HG03571 (cell line): ENCODE measurements around the gene KLRD1.
"Not testable (repeated sequence)": the region's sequence is repeated elsewhere in the genome, so short reads cannot be mapped to it uniquely, and the experiment has no call there.

Experiments
- ATAC-seq: cut with Tn5 transposase; IDR thresholded peaks from one replicate; pipeline ENCODE4 v1.9.1; 2021; ENCODE audit not compliant: unreplicated experiment

The KLRD1 gene

GRCh38 chr12:10307630-10308029 is at the start of gene KLRD1:
TSS of gene KLRD1 (plus strand) at chr12:10307870. CDS start at chr12:10308078, 208 bp downstream.
- ATAC-seq = no peak

GRCh38 chr12:10260927-10261326 is 46.7 kb upstream of the KLRD1 start:
- ATAC-seq = no peak

- no peak for ATAC-seq
These were observed 39.6 kb upstream of the KLRD1 start for GRCh38 chr12:10268037-10268436.

- ATAC-seq = no peak
These were observed 35.2 kb upstream of the KLRD1 start for GRCh38 chr12:10272467-10272866.

- no peak for ATAC-seq
These were observed 30.9 kb upstream of the KLRD1 start for GRCh38 chr12:10276774-10277173.

- ATAC-seq = no peak
These were observed 29.6 kb upstream of the KLRD1 start for GRCh38 chr12:10278104-10278503.

- ATAC-seq = no peak
These were observed 27.7 kb upstream of the KLRD1 start for GRCh38 chr12:10279937-10280336.

- no peak for ATAC-seq
These were observed 24.6 kb upstream of the KLRD1 start for GRCh38 chr12:10283027-10283426.

- ATAC-seq = no peak
These were observed 21.8 kb upstream of the KLRD1 start for GRCh38 chr12:10285919-10286318.

- ATAC-seq = no peak
These were observed 18.5 kb upstream of the KLRD1 start for GRCh38 chr12:10289005-10289754.

GRCh38 chr12:10291030-10291429 is 16.6 kb upstream of the KLRD1 start:
- ATAC-seq = no peak

GRCh38 chr12:10293151-10293550 is 14.5 kb upstream of the KLRD1 start:
- no peak for ATAC-seq

GRCh38 chr12:10293570-10294227 is 14.0 kb upstream of the KLRD1 start:
- ATAC-seq = no peak

- ATAC-seq = no peak
These were observed 6.6 kb upstream of the KLRD1 start for GRCh38 chr12:10301103-10301502.

- no peak for ATAC-seq
These were observed 3.5 kb upstream of the KLRD1 start for GRCh38 chr12:10304161-10304574.

GRCh38 chr12:10305411-10305810 is 2.3 kb upstream of the KLRD1 start:
- no peak for ATAC-seq

GRCh38 chr12:10310926-10311720 is 3.5 kb downstream of the KLRD1 start:
- ATAC-seq = no peak

GRCh38 chr12:10319388-10319787 is 11.7 kb downstream of the KLRD1 start:
- no peak for ATAC-seq

GRCh38 chr12:10320643-10321042 is 13.0 kb downstream of the KLRD1 start:
- no peak for ATAC-seq

- not testable (repeated sequence) for ATAC-seq
These were observed 21.0 kb downstream of the KLRD1 start for GRCh38 chr12:10328691-10329090.

GRCh38 chr12:10331642-10332239 is 24.1 kb downstream of the KLRD1 start:
- ATAC-seq = no peak
